GM19452 (cell line): ENCODE results near the gene ITM2B.
"Not testable (repeated sequence)": the region's sequence is repeated elsewhere in the genome, so short reads cannot be mapped to it uniquely, and the experiment has no call there.

ENCODE experiments used
- ATAC-seq: cut with Tn5 transposase; IDR thresholded peaks from one replicate; pipeline ENCODE4 v1.9.1; 2021; ENCODE audit not compliant: unreplicated experiment

Gene ITM2B

GRCh38 chr13:48233046-48233888 is at the start of gene ITM2B:
Gene ITM2B (plus strand): TSS chr13:48233206. CDS start chr13:48233361, 155 bp downstream.
- peak; percentile 53 for ATAC-seq

- ATAC-seq = no peak
Measured at GRCh38 chr13:48184260-48184659, 48.7 kb upstream of the ITM2B start.

GRCh38 chr13:48185018-48185417 is 48.0 kb upstream of the ITM2B start:
- ATAC-seq = no peak

DNA sequence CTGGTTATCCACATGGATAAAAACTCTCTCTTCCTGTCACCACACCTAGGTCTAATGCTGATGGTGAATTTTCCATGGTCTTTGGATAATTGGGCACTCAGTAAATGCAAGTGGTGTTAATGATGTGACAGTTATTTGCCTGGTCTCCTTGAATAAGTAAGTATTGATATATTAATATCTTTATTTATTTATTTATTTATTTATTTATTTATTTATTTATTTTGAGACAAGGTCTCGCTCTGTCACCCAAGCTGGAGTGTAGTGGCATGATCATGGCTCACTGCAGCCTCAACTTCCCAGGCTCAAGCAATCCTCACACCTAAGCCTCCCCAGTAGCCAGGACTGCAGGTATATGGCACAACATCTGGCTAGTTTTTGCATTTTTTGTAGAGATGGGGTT is 46.3 kb upstream of the ITM2B start:
- no peak for ATAC-seq

GRCh38 chr13:48188131-48188530 is 44.9 kb upstream of the ITM2B start:
- ATAC-seq = no peak

DNA sequence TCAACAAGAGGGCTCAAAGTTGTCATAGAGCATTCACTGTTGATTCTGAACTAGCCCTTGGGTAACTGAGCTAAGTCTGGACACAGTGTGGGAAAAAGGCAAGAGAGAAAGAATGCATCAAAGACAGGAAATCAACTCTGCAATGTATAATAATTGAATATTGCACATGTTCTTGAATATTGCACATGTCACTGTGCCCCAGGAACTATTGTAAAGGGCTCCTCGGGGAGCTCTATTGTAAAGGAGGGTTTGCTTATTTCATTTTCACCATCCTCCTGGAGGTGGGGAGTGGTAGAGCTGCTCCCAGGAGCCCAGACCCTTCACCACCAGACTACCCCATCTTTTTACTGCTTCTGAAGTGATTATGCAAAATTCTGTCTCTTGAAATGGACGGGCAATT is 44.4 kb upstream of the ITM2B start:
- ATAC-seq = no peak

DNA sequence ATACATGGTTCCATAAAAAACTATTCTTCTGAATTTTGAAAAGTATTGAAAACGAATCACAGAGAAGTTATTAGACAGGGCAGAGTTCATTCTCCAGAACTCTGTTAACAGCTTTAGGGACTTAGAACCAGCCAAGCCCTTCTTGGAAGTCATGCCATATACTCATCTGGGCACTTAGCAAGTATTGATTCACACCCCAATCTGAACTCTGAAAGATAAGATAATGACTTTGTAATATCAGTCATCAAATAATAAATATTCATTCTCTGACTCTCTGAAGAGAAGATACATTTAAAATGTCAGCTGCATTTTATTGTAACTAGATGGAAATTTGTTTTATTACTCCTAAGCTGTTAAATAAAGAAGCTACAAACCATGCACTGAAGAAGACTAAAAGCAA is 43.8 kb upstream of the ITM2B start:
- ATAC-seq = no peak

DNA sequence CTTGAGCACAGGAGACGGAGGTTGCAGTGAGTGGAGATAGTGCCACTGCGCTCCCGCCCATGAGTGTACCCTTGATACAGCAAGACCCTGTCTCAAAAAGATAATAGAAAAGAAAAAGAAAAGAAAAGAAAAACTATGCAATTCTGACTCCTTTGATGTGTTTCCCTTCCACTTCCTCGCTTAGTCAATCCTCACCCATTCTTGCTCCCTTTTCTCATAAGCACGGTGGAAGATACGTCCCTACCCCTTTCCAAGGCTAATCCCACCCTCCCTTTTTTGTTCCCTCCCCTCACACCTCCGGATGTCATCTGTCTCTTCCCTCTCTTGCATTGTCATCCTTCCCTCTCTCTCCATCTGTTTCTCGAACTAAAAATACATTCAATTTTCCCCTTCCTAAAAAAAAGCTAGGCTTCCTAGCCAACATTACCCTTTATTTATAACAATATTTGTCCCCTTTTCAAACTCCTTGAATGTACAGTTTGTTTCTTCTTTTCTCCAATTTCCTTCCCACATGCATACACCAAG is 40.5 kb upstream of the ITM2B start:
- ATAC-seq = no peak

DNA sequence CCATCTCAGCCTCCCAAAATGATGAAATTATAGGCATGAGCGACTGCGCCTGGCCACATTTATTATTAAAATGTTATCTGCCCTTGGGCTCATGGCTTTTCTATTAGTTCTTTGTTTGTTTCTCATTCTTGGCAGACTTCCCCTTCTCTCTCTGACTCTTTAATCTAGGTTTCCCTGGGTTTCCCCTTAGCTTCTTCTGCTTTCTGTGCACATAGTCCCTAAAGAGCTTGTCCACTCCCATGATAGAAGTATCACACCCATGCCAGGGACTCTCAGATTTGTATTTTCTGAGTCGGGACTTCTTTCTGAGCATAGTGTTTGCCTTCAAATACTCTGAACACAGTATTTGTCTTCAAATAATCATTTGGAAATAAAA is 38.6 kb upstream of the ITM2B start:
- ATAC-seq = peak; percentile 44

DNA sequence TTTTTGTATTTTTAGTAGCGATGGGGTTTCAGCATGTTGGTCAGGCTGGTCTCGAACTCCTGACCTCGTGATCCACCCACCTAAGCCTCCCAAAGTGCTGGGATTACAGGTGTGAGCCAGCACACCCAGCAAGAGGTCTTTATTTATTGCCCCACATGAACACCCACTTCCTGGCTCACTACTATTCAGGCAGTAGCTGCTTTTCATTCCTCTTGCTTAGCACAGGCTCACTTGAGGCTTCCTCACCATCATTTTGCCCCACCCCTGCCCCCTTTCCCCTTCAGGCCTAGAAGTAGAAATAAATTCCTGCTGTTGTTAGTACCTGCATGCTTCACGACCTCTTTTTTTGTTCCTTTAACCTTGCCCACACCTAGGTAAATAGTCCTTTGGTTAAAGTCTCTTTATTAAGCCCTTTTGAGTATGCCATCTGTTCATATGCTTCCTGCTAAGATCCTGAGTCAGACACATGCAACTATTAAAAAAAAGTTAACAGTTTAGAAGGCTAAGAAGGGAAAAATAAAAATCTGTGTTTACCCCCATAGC is 33.5 kb upstream of the ITM2B start:
- no peak for ATAC-seq

GRCh38 chr13:48201044-48201443 is 32.0 kb upstream of the ITM2B start:
- ATAC-seq = no peak

- not testable (repeated sequence) for ATAC-seq
Measured at GRCh38 chr13:48207207-48207606, 25.8 kb upstream of the ITM2B start.

DNA sequence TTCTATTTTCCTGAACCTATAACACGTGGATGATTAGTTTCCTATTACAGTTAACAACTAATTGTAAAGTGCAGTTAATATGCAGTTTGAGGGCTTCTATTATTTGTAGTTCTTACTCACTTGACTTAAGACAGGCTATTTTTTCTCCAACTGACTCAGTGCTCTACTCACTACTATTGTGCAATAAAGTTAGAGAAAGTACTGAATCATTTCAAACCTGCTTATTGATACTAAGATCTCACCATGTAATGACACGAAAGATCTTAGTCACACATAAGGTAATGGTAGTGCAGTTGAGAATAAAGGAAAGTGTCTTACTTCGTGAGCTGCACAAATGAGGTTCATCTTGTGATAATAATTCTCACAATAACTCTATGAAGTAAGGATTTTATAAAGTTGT is 22.8 kb upstream of the ITM2B start:
- peak; percentile 78 for ATAC-seq

DNA sequence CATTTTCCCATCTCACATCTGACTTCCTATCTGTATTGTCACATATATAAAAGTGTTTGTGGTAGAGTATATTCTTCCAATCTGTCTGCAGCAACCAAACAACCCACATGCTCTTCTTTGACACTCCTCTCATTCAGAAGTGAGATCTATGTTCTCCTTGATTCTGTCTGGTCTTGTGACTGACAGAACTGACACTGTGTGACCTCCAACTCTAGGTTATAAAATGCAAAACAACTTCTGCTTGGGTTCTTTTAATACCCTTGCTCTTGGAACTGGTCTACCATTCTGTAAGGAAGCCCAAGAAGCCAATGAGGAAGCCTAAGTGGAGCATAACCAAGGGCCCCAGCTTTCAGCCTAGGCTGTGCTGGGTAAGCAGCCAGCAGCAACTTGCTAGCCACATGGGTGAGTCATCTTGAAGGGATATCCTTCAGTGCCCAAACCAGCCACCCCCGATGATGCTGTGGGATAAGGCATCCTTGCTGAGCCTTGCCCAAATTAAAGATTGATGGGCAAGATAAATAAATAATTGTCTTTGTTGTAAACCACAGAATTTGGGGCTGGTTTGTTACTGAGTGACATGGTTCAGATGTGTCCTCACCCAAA is 18.4 kb upstream of the ITM2B start:
- ATAC-seq = no peak

DNA sequence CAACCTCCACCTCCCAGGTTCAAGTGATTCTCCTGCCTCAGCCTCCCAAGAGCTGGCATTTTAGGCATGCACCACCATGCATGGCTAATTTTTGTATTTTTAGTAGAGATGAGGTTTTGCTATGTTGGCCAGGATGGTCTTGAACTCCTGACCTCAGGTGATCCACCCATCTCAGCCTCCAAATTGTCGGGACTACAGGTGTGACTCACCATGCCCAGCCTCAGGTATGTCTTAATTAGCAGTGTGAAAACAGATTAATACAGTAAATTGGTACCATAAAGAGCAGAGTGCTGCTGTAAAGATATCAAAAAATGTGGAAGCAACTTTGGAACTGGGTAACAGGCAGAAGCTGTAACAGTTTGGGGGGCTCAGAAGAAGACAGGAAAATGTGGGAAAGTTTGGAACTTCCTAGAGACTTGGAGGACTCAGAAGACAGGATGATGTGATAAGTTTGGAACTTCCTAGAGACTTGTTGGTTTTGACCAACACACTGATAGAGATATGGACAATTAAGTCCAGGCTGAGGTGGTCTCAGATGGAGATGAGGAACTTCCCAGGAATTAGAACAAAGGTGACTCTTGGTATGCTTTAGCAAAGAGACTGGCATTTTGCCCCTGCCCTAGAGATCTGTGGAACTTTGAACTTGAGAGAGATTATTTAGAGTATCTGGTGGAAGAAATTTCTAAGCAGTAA is 17.3 kb upstream of the ITM2B start:
- not testable (repeated sequence) for ATAC-seq

- ATAC-seq = no peak
Measured at GRCh38 chr13:48216204-48216711, 16.7 kb upstream of the ITM2B start.

DNA sequence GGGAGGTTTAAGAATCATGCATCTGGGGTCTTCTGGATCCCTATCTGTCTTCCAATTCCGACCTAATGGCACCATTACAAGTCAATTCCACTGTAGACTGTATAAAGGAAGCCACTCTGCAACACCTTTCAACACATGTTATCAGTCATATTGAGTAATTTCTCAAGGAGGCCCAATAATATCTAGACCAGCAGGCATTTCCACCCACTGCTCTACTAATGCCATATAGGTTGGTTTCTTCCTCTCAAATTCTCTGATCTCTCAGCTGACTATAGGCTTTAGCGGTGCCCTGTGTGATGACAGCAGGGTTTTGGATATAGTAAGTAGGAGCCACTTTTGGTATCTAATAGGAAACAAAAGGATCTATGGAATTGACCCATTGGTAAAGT is 12.4 kb upstream of the ITM2B start:
- ATAC-seq = no peak

DNA sequence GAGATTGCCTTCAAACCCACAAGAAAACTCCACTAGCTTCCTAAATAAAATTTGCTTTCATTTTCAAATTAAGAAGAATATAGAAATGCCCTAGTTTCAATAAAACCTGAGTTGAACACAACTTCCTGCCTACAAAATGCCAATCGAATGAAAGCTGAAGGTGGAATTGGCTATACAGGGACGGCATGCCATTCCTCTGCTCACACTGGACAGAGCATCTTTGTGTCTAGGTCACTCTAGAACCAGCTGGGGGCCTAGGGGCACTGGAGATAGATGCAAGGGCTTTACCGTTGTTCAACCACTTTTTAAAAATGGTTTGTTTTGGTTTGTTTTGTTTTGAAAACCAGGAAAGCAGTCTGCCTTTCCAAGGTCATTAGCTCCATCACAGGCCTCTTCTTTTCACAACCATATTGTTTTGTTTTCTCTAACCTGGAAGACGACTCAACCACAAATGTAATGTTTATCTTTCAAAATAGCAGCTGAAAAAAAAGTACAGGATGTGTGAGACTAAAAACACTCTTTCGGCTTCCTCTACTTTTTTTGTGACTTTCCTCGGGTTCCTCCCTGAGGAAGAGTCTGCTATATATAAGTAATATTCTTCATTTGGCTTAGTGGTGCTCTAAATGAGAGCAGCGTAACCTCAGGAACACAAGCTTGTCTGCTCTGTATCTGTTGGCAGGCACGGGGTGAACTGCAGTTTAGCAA is 11.9 kb upstream of the ITM2B start:
- no peak for ATAC-seq

GRCh38 chr13:48221686-48222187 is 11.3 kb upstream of the ITM2B start:
- ATAC-seq = no peak
